ENCODE results near the gene DNMT1.

DNMT1 gene

GRCh38 chr19:10112037-10112761 is 82.6 kb downstream of the DNMT1 start:
- Histone ChIP-seq H3K4me3 (ENCODE audit: low read depth in 1 of 2, low read length in 2 of 2) (no peak overlapping the region), H3K27me3 (ENCODE audit: low read depth, low read length) (no peaks in the 10 kb centered on the region), H3K27ac (ENCODE audit: low read length) (no peak overlapping the region), H3K9me3 (ENCODE audit: control insufficient read depth in 1 of 2, low read length in 2 of 2) (no peaks in the 10 kb centered on the region), H3K36me3 (ENCODE audit: control insufficient read depth in 1 of 2, insufficient read depth in 2 of 2, low read length in 2 of 2) (peaks cover 29 to 78% of the 10 kb centered on the region in 2 donors), H3K4me1 (ENCODE audit: control insufficient read depth in 1 of 2, insufficient read depth in 2 of 2, low read length in 2 of 2) (peaks cover under 1 to 16% of the 10 kb centered on the region in 2 donors)

GRCh38 chr19:10111405-10111811 is 83.3 kb downstream of the DNMT1 start, which contains the start of gene P2RY11:
Gene P2RY11 (plus strand): TSS chr19:10111693. CDS start chr19:10111722, 29 bp downstream.
- H3K27ac ChIP-seq (ENCODE audit: low read length), result no peak within 1 kb of the TSS
- no peak within 1 kb of the TSS for H3K4me3 ChIP-seq (ENCODE audit: low read depth in 1 of 2, low read length in 2 of 2)
- H3K36me3 ChIP-seq (ENCODE audit: control insufficient read depth in 1 of 2, insufficient read depth in 2 of 2, low read length in 2 of 2), result peaks cover 24 to 71% of the 10 kb centered on the region in 2 donors
- no peaks in the 10 kb centered on the region for H3K9me3 ChIP-seq (ENCODE audit: control insufficient read depth in 1 of 2, low read length in 2 of 2)
- H3K4me1 ChIP-seq (ENCODE audit: control insufficient read depth in 1 of 2, insufficient read depth in 2 of 2, low read length in 2 of 2), result peaks cover 4 to 22% of the 10 kb centered on the region in 2 donors
- H3K27me3 ChIP-seq (ENCODE audit: low read depth, low read length), result no peaks in the 10 kb centered on the region

- Histone ChIP-seq H3K36me3 (ENCODE audit: control insufficient read depth in 1 of 2, insufficient read depth in 2 of 2, low read length in 2 of 2) (peaks cover 20 to 66% of the 10 kb centered on the region in 2 donors), H3K27me3 (ENCODE audit: low read depth, low read length) (no peaks in the 10 kb centered on the region), H3K9me3 (ENCODE audit: control insufficient read depth in 1 of 2, low read length in 2 of 2) (no peaks in the 10 kb centered on the region), H3K27ac (ENCODE audit: low read length) (no peak overlapping the region), H3K4me1 (ENCODE audit: control insufficient read depth in 1 of 2, insufficient read depth in 2 of 2, low read length in 2 of 2) (peaks cover 4 to 22% of the 10 kb centered on the region in 2 donors), H3K4me3 (ENCODE audit: low read depth in 1 of 2, low read length in 2 of 2) (no peak overlapping the region)
Measured at GRCh38 chr19:10110972-10111317, 83.8 kb downstream of the DNMT1 start.

- no peak overlapping the region for H3K4me3 ChIP-seq (ENCODE audit: low read depth in 1 of 2, low read length in 2 of 2)
- H3K36me3 ChIP-seq (ENCODE audit: control insufficient read depth in 1 of 2, insufficient read depth in 2 of 2, low read length in 2 of 2), result peaks cover 20 to 60% of the 10 kb centered on the region in 2 donors
- H3K4me1 ChIP-seq (ENCODE audit: control insufficient read depth in 1 of 2, insufficient read depth in 2 of 2, low read length in 2 of 2), result peaks cover 4 to 28% of the 10 kb centered on the region in 2 donors
- no peak overlapping the region for H3K27ac ChIP-seq (ENCODE audit: low read length)
- no peaks in the 10 kb centered on the region for H3K9me3 ChIP-seq (ENCODE audit: control insufficient read depth in 1 of 2, low read length in 2 of 2)
- no peaks in the 10 kb centered on the region for H3K27me3 ChIP-seq (ENCODE audit: low read depth, low read length)
Measured at GRCh38 chr19:10110076-10110971, 84.4 kb downstream of the DNMT1 start.

GRCh38 chr19:10109528-10109927 is 85.2 kb downstream of the DNMT1 start:
- no peaks in the 10 kb centered on the region for H3K27me3 ChIP-seq (ENCODE audit: low read depth, low read length)
- peaks cover 20 to 52% of the 10 kb centered on the region in 2 donors for H3K36me3 ChIP-seq (ENCODE audit: control insufficient read depth in 1 of 2, insufficient read depth in 2 of 2, low read length in 2 of 2)
- no peak overlapping the region for H3K4me3 ChIP-seq (ENCODE audit: low read depth in 1 of 2, low read length in 2 of 2)
- H3K9me3 ChIP-seq (ENCODE audit: control insufficient read depth in 1 of 2, low read length in 2 of 2), result no peaks in the 10 kb centered on the region
- H3K27ac ChIP-seq (ENCODE audit: low read length), result no peak overlapping the region
- peaks cover 4 to 28% of the 10 kb centered on the region in 2 donors for H3K4me1 ChIP-seq (ENCODE audit: control insufficient read depth in 1 of 2, insufficient read depth in 2 of 2, low read length in 2 of 2)

GRCh38 chr19:10107817-10108367 is 86.9 kb downstream of the DNMT1 start:
- Histone ChIP-seq H3K36me3 (ENCODE audit: control insufficient read depth in 1 of 2, insufficient read depth in 2 of 2, low read length in 2 of 2) (peaks cover 20 to 46% of the 10 kb centered on the region in 2 donors), H3K4me1 (ENCODE audit: control insufficient read depth in 1 of 2, insufficient read depth in 2 of 2, low read length in 2 of 2) (peaks cover 4 to 22% of the 10 kb centered on the region in 2 donors), H3K4me3 (ENCODE audit: low read depth in 1 of 2, low read length in 2 of 2) (no peak overlapping the region), H3K27me3 (ENCODE audit: low read depth, low read length) (no peaks in the 10 kb centered on the region), H3K9me3 (ENCODE audit: control insufficient read depth in 1 of 2, low read length in 2 of 2) (no peaks in the 10 kb centered on the region), H3K27ac (ENCODE audit: low read length) (no peak overlapping the region)

GRCh38 chr19:10107254-10107653 is 87.5 kb downstream of the DNMT1 start:
- Histone ChIP-seq H3K27me3 (ENCODE audit: low read depth, low read length) (no peaks in the 10 kb centered on the region), H3K9me3 (ENCODE audit: control insufficient read depth in 1 of 2, low read length in 2 of 2) (no peaks in the 10 kb centered on the region), H3K4me3 (ENCODE audit: low read depth in 1 of 2, low read length in 2 of 2) (peak overlapping the region; percentile 65 to 77), H3K27ac (ENCODE audit: low read length) (no peak overlapping the region), H3K4me1 (ENCODE audit: control insufficient read depth in 1 of 2, insufficient read depth in 2 of 2, low read length in 2 of 2) (peaks cover 4 to 16% of the 10 kb centered on the region in 2 donors), H3K36me3 (ENCODE audit: control insufficient read depth in 1 of 2, insufficient read depth in 2 of 2, low read length in 2 of 2) (peaks cover 20 to 45% of the 10 kb centered on the region in 2 donors)

- no peaks in the 10 kb centered on the region for H3K27me3 ChIP-seq (ENCODE audit: low read depth, low read length)
- H3K27ac ChIP-seq (ENCODE audit: low read length), result peak within 1 kb of the TSS; percentile 53
- H3K4me1 ChIP-seq (ENCODE audit: control insufficient read depth in 1 of 2, insufficient read depth in 2 of 2, low read length in 2 of 2), result peaks cover 4 to 15% of the 10 kb centered on the region in 2 donors
- no peaks in the 10 kb centered on the region for H3K9me3 ChIP-seq (ENCODE audit: control insufficient read depth in 1 of 2, low read length in 2 of 2)
- H3K4me3 ChIP-seq (ENCODE audit: low read depth in 1 of 2, low read length in 2 of 2), result peak within 1 kb of the TSS; percentile 65 to 77
- H3K36me3 ChIP-seq (ENCODE audit: control insufficient read depth in 1 of 2, insufficient read depth in 2 of 2, low read length in 2 of 2), result peaks cover 20 to 41% of the 10 kb centered on the region in 2 donors
Measured at GRCh38 chr19:10106100-10106936, 88.4 kb downstream of the DNMT1 start, which contains the start of gene PPAN. Gene PPAN (plus strand): TSS chr19:10106362. CDS start chr19:10106395, 33 bp downstream.

GRCh38 chr19:10105509-10106099 is 89.1 kb downstream of the DNMT1 start:
- Histone ChIP-seq H3K27ac (ENCODE audit: low read length) (peak overlapping the region; percentile 53), H3K27me3 (ENCODE audit: low read depth, low read length) (no peaks in the 10 kb centered on the region), H3K4me1 (ENCODE audit: control insufficient read depth in 1 of 2, insufficient read depth in 2 of 2, low read length in 2 of 2) (peaks cover 4 to 15% of the 10 kb centered on the region in 2 donors), H3K4me3 (ENCODE audit: low read depth in 1 of 2, low read length in 2 of 2) (peak overlapping the region; percentile 65 to 77), H3K9me3 (ENCODE audit: control insufficient read depth in 1 of 2, low read length in 2 of 2) (no peaks in the 10 kb centered on the region), H3K36me3 (ENCODE audit: control insufficient read depth in 1 of 2, insufficient read depth in 2 of 2, low read length in 2 of 2) (peaks cover 19 to 34% of the 10 kb centered on the region in 2 donors)

All from muscle layer of duodenum (tissue), 2 donors.